ENCODE results near the gene INPP4A. TPM values are rescaled to one million over a fixed set of nuclear protein-coding genes. Genes with fewer than 3 reads are reported as not detected.

The INPP4A gene
- total and polyA plus RNA-seq, 2 experiments from 2014 or later: 7.9 to 13.1 TPM

DNA sequence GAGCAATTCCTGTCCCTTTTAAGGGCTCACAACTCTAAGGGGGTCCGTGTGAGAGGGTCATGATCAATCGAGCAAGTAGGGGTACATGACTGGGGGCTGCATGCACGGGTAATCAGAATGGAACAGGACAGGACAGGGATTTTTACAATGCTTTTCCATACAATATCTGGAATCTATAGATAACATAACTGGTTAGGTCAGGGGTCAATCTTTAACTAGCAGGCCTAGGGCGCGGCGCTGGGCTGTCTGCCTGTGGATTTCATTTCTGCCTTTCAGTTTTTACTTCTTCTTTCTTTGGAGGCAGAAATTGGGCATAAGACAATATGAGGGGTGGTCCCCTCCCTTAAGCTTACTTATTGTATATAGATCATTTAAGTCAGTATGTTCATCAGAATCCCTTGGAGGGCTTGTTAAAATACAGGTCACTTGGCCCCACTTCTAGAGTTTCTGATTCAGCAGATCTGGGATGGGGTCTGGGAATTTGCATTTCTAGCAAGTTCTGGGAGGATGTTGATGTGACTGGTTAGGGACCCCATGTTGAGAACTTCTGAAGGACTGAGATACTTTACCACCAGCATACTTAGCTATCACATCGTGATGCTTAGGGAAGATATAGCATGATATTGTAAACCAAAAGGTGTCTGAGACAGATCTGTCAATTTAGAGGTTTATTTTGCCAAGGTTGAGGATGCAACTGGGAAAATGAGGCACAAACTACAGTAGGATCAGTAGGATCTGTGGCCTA lies 2.8 kb upstream of the INPP4A start:
- Histone ChIP-seq H3K4me2 (no peak overlapping the region), H3K36me3 (replicated peaks; ENCODE audit: insufficient read depth, low read depth) (no peaks in the 10 kb centered on the region), H3K9me2 (replicated peaks; ENCODE audit: insufficient read depth) (no peaks in the 10 kb centered on the region), H3K27me3 (no peaks in the 10 kb centered on the region), H2AFZ (no peak overlapping the region), H4K20me1 (ENCODE audit: insufficient read depth, poor library complexity, severe bottlenecking) (peaks cover 7% of the 10 kb centered on the region), H3K79me2 (peaks cover 18% of the 10 kb centered on the region), H3K4me1 (ENCODE audit: insufficient read depth) (peaks cover 25% of the 10 kb centered on the region), H3K4me3 (no peak overlapping the region), H3K9me3 (ENCODE audit: low read depth) (no peaks in the 10 kb centered on the region), H3K27ac (no peak overlapping the region)
- DNase-seq (ENCODE audit: low spot score): no peak
- 65% methylated on average over 7 of the region's 7 CpGs for WGBS (ENCODE audit: low lambda C conversion rate, missing lambda C conversion rate)
- TF ChIP-seq EZH2phosphoT487 (IDR thresholded peaks at IDR 0.05; ENCODE audit: low read depth, severe bottlenecking, unreplicated experiment) (no peak), EZH2 (IDR thresholded peaks at IDR 0.05; ENCODE audit: borderline replicate concordance) (no peak)
- TF ChIP-seq, protein P1, sequence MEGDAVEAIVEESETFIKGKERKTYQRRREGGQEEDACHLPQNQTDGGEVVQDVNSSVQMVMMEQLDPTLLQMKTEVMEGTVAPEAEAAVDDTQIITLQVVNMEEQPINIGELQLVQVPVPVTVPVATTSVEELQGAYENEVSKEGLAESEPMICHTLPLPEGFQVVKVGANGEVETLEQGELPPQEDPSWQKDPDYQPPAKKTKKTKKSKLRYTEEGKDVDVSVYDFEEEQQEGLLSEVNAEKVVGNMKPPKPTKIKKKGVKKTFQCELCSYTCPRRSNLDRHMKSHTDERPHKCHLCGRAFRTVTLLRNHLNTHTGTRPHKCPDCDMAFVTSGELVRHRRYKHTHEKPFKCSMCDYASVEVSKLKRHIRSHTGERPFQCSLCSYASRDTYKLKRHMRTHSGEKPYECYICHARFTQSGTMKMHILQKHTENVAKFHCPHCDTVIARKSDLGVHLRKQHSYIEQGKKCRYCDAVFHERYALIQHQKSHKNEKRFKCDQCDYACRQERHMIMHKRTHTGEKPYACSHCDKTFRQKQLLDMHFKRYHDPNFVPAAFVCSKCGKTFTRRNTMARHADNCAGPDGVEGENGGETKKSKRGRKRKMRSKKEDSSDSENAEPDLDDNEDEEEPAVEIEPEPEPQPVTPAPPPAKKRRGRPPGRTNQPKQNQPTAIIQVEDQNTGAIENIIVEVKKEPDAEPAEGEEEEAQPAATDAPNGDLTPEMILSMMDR (IDR thresholded peaks at IDR 0.05; ENCODE audit: poor library complexity): no peak

GRCh38 chr2:98442488-98442887 lies 2.2 kb upstream of the INPP4A start:
- no peak overlapping the region for H3K4me2 ChIP-seq
- H3K36me3 ChIP-seq (replicated peaks; ENCODE audit: insufficient read depth, low read depth): no peaks in the 10 kb centered on the region
- H3K79me2 ChIP-seq: peaks cover 24% of the 10 kb centered on the region
- no peak overlapping the region for H3K4me3 ChIP-seq
- no peaks in the 10 kb centered on the region for H3K9me2 ChIP-seq (replicated peaks; ENCODE audit: insufficient read depth)
- no peaks in the 10 kb centered on the region for H3K27me3 ChIP-seq
- H3K27ac ChIP-seq: no peak overlapping the region
- no peak overlapping the region for H2AFZ ChIP-seq
- H4K20me1 ChIP-seq (ENCODE audit: insufficient read depth, poor library complexity, severe bottlenecking): peaks cover 10% of the 10 kb centered on the region
- H3K9me3 ChIP-seq (ENCODE audit: low read depth): no peaks in the 10 kb centered on the region
- TF ChIP-seq, protein P1 (IDR thresholded peaks at IDR 0.05; ENCODE audit: poor library complexity): no peak
- TF ChIP-seq EZH2phosphoT487 (IDR thresholded peaks at IDR 0.05; ENCODE audit: low read depth, severe bottlenecking, unreplicated experiment) (no peak), EZH2 (IDR thresholded peaks at IDR 0.05; ENCODE audit: borderline replicate concordance) (no peak)
- H3K4me1 ChIP-seq (ENCODE audit: insufficient read depth): peaks cover 25% of the 10 kb centered on the region
- no peak for DNase-seq (ENCODE audit: low spot score)
- 50% methylated on average over 4 of the region's 4 CpGs for WGBS (ENCODE audit: low lambda C conversion rate, missing lambda C conversion rate)

DNA sequence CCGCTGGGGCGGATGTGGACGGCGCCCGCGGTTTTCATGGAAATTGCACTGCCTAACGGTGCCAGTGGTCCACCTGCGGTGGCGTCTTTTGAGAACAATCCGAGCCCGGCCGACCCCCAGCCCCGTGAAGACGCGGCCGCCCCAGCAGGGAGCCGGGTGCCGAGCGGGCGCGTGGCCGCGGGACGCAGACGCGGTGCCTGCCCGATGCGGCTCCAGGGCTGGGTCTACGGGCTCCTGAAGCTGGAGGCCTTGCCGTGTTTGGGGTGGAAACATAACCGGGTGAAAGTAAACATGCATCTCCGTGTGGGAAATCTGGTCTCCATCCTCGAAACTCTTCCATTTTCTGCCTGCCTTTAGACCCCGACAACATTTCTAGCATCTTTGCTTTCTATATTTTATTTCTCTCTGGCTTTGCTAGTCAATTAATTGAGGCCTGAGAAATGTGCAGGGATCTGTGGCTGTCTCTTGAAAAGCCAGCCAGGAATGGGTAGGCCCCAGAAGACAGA lies 572 bp downstream of the INPP4A start:
- Histone ChIP-seq H3K27me3 (no peaks in the 10 kb centered on the region), H2AFZ (peak overlapping the region; percentile 88), H3K36me3 (replicated peaks; ENCODE audit: insufficient read depth, low read depth) (no peaks in the 10 kb centered on the region), H3K27ac (peak overlapping the region; percentile 70), H3K9me3 (ENCODE audit: low read depth) (no peaks in the 10 kb centered on the region), H3K79me2 (peaks cover 51% of the 10 kb centered on the region), H3K4me2 (peak overlapping the region; percentile 82), H4K20me1 (ENCODE audit: insufficient read depth, poor library complexity, severe bottlenecking) (peaks cover 10% of the 10 kb centered on the region), H3K4me3 (peak overlapping the region; percentile 88), H3K4me1 (ENCODE audit: insufficient read depth) (peaks cover 25% of the 10 kb centered on the region), H3K9me2 (replicated peaks; ENCODE audit: insufficient read depth) (no peaks in the 10 kb centered on the region)
- DNase-seq (ENCODE audit: low spot score): no peak
- TF ChIP-seq, protein P1 (IDR thresholded peaks at IDR 0.05; ENCODE audit: poor library complexity): no peak
- no peak for TF ChIP-seq EZH2phosphoT487 (IDR thresholded peaks at IDR 0.05; ENCODE audit: low read depth, severe bottlenecking, unreplicated experiment)
- TF ChIP-seq EZH2 (IDR thresholded peaks at IDR 0.05; ENCODE audit: borderline replicate concordance): no peak
- WGBS (ENCODE audit: low lambda C conversion rate, missing lambda C conversion rate): 0% methylated on average over 24 of the region's 34 CpGs

Data from hepatocyte (in vitro differentiated cells).